Measurements from ENCODE around the gene CMTM3. TPM values are rescaled to one million over a fixed set of nuclear protein-coding genes. Genes with fewer than 3 reads are reported as not detected.

Gene CMTM3
- total RNA-seq, 1 donor from 2014 or later: 89.2 TPM

DNA sequence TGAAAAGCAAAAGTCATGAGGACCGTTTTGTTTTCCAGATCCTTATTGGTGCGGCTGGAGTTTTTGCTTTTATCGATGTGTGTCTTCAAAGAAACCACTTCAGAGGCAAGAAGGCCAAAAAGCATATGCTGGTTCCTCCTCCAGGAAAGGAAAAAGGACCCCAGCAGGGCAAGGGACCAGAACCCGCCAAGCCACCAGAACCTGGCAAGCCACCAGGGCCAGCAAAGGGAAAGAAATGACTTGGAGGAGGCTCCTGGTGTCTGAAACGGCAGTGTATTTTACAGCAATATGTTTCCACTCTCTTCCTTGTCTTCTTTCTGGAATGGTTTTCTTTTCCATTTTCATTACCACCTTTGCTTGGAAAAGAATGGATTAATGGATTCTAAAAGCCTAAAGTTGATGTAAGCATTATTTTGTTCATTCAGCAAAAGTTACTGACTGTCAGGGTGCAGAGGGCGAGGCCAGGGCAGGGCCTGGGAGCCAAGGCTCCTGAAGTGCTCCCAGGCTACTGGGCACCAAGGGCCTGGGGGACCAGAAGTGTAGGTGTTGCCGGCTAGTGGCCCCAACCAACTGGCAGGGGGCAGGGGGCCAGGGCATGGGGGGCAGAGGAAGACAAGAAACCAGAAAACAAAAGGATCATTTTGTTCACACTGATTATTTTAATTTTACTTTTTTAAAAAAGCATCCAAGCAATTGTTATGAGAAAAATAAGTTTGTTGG, 16.5 kb upstream of the CMTM3 start:
- Mint-ChIP-seq H3K27ac (ENCODE audit: unreplicated experiment) (no peak overlapping the region), H3K27me3 (ENCODE audit: low read depth) (no peaks in the 10 kb centered on the region), H3K36me3 (ENCODE audit: low read depth) (no peaks in the 10 kb centered on the region), H3K9me3 (no peaks in the 10 kb centered on the region), H3K4me1 (peaks cover 10% of the 10 kb centered on the region), H3K4me3 (no peak overlapping the region)
- TF ChIP-seq, protein P1, sequence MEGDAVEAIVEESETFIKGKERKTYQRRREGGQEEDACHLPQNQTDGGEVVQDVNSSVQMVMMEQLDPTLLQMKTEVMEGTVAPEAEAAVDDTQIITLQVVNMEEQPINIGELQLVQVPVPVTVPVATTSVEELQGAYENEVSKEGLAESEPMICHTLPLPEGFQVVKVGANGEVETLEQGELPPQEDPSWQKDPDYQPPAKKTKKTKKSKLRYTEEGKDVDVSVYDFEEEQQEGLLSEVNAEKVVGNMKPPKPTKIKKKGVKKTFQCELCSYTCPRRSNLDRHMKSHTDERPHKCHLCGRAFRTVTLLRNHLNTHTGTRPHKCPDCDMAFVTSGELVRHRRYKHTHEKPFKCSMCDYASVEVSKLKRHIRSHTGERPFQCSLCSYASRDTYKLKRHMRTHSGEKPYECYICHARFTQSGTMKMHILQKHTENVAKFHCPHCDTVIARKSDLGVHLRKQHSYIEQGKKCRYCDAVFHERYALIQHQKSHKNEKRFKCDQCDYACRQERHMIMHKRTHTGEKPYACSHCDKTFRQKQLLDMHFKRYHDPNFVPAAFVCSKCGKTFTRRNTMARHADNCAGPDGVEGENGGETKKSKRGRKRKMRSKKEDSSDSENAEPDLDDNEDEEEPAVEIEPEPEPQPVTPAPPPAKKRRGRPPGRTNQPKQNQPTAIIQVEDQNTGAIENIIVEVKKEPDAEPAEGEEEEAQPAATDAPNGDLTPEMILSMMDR (conservative IDR thresholded peaks at IDR 0.05): no peak
- no peak for DNase-seq (ENCODE audit: low read depth, low spot score)

- Mint-ChIP-seq H3K36me3 (ENCODE audit: low read depth) (no peaks in the 10 kb centered on the region), H3K27me3 (ENCODE audit: low read depth) (no peaks in the 10 kb centered on the region), H3K27ac (ENCODE audit: unreplicated experiment) (no peak overlapping the region), H3K4me1 (peaks cover 5% of the 10 kb centered on the region), H3K4me3 (no peak overlapping the region), H3K9me3 (no peaks in the 10 kb centered on the region)
- no peak for DNase-seq (ENCODE audit: low read depth, low spot score)
- TF ChIP-seq, protein P1 (conservative IDR thresholded peaks at IDR 0.05): peak; percentile 44
Observed at GRCh38 chr16:66588981-66589713, 15.4 kb upstream of the CMTM3 start.

DNA sequence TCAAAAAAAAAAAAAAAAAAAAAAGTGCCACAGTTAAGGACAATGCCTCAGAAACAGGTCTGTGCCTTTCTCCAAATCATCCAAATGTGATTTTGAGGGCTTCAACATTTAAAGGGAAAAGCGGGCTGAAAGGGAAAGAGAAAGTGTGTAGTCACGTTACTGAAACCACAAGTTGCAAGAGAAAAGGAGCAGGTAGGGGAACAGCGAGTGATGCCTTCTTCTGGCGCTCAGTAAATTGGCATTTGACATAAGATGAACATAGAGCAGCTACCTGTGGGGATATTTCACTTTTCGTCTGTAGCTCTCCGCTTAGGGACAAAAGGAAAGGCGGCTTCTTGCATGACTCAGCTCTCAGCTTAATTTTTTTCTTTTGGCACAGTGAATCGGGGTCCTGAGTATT, 14.2 kb upstream of the CMTM3 start:
- H3K4me3 Mint-ChIP-seq: no peak overlapping the region
- no peaks in the 10 kb centered on the region for H3K4me1 Mint-ChIP-seq
- no peaks in the 10 kb centered on the region for H3K9me3 Mint-ChIP-seq
- H3K27me3 Mint-ChIP-seq (ENCODE audit: low read depth): no peaks in the 10 kb centered on the region
- TF ChIP-seq, protein P1 (conservative IDR thresholded peaks at IDR 0.05): no peak
- no peaks in the 10 kb centered on the region for H3K36me3 Mint-ChIP-seq (ENCODE audit: low read depth)
- DNase-seq (ENCODE audit: low read depth, low spot score): no peak
- no peak overlapping the region for H3K27ac Mint-ChIP-seq (ENCODE audit: unreplicated experiment)

DNA sequence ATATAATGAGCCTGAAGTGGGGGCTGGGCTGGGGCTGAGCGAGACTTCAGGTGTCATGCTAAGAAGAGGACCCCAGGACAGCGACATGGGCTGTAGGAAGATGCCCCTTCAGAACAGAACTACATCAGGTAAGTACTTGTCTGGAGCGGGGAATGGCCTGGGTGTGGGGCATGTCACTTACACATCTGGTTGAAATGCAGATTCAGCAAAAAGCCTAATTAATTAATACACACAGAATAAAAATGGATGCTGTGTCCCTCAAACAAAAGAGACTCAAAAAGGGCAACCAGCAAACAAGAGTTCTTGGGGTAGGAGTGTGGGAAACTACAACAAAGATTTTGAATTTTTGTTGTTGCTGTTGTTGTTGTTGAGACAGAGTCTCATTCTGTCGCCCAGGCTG, 13.5 kb upstream of the CMTM3 start:
- Mint-ChIP-seq H3K27me3 (ENCODE audit: low read depth) (no peaks in the 10 kb centered on the region), H3K36me3 (ENCODE audit: low read depth) (no peaks in the 10 kb centered on the region), H3K9me3 (no peaks in the 10 kb centered on the region), H3K4me3 (no peak overlapping the region), H3K27ac (ENCODE audit: unreplicated experiment) (no peak overlapping the region), H3K4me1 (no peaks in the 10 kb centered on the region)
- no peak for DNase-seq (ENCODE audit: low read depth, low spot score)
- TF ChIP-seq, protein P1 (conservative IDR thresholded peaks at IDR 0.05): no peak

GRCh38 chr16:66592241-66592640, 12.3 kb upstream of the CMTM3 start:
- TF ChIP-seq, protein P1 (conservative IDR thresholded peaks at IDR 0.05): no peak
- Mint-ChIP-seq H3K27me3 (ENCODE audit: low read depth) (no peaks in the 10 kb centered on the region), H3K4me3 (no peak overlapping the region), H3K4me1 (no peaks in the 10 kb centered on the region), H3K36me3 (ENCODE audit: low read depth) (no peaks in the 10 kb centered on the region), H3K9me3 (no peaks in the 10 kb centered on the region), H3K27ac (ENCODE audit: unreplicated experiment) (no peak overlapping the region)
- DNase-seq (ENCODE audit: low read depth, low spot score): no peak
